PC-3 (cell line): ENCODE results near the gene NPBWR2. TPM values are rescaled to one million over a fixed set of nuclear protein-coding genes. Genes with fewer than 3 reads are reported as not detected.

Experiments
- ATAC-seq: fragments of 200-7000 bp; cut with Tn5 transposase; 2 replicates; pipeline ENCODE4 v1.9.1; 2020; ENCODE audit warnings: mild to moderate bottlenecking, moderate library complexity
- BruUV-seq: library from RNA; stranded (reverse); fragments of 400-500 nt; replicated peaks from 2 replicates; lab custom pipeline; 2021; lab: Mats Ljungman, UMichigan
- CTCF ChIA-PET: fragments of 300-600 bp; sonication (Branson Sonifier 250); formaldehyde crosslinking; loops from one replicate; lab custom pipeline; 2022; ENCODE audit warnings: antibody characterized with exemption; lab: Charles Lee
- POLR2A ChIA-PET: fragments of 300-600 bp; sonication (Branson Sonifier 250); formaldehyde crosslinking; loops from one replicate; lab custom pipeline; 2022; ENCODE audit warnings: antibody characterized with exemption; ENCODE audit not compliant: unreplicated experiment; lab: Charles Lee
- DNase-seq: peaks from one replicate; pipeline ENCODE4 v3.0.0-alpha.2; 2015
- H2AFZ ChIP-seq: fragments of 300-600 bp; sonication (generic); 2 replicates; pipeline ENCODE4 v1.6.0; 2016; ENCODE audit warnings: antibody characterized with exemption, low read length
- H3F3A ChIP-seq: fragments of 300-600 bp; sonication (generic); one replicate; pipeline ENCODE4 v1.6.0; 2017; ENCODE audit warnings: antibody characterized with exemption, low read length, control low read depth, mild to moderate bottlenecking; ENCODE audit not compliant: unreplicated experiment
- H3K27ac ChIP-seq: fragments of 300-600 bp; sonication (generic); 2 replicates; pipeline ENCODE4 v1.5.1; 2016; ENCODE audit warnings: mild to moderate bottlenecking, low read length
- H3K27me3 ChIP-seq: fragments of 300-600 bp; sonication (generic); 2 replicates; pipeline ENCODE4 v1.6.1; 2016; ENCODE audit warnings: low read length, mixed read lengths
- H3K36me3 ChIP-seq: fragments of 300-600 bp; sonication (generic); 2 replicates; pipeline ENCODE4 v1.6.1; 2016; ENCODE audit warnings: low read depth, mixed run types, low read length, mixed read lengths
- H3K4me1 ChIP-seq: fragments of 300-600 bp; sonication (generic); 2 replicates; pipeline ENCODE4 v1.5.1; 2016; ENCODE audit warnings: low read length; ENCODE audit not compliant: insufficient read depth
- H3K4me2 ChIP-seq: fragments of 300-600 bp; sonication (generic); 2 replicates; pipeline ENCODE4 v1.6.0; 2016; ENCODE audit warnings: low read length
- H3K4me3 ChIP-seq: fragments of 300-600 bp; sonication (generic); 2 replicates; pipeline ENCODE4 v1.5.1; 2016; ENCODE audit warnings: mild to moderate bottlenecking, low read length, mixed read lengths
- H3K79me2 ChIP-seq: fragments of 300-600 bp; sonication (generic); 2 replicates; pipeline ENCODE4 v1.6.1; 2017; ENCODE audit warnings: low read length, mixed read lengths
- H3K9ac ChIP-seq: fragments of 300-600 bp; sonication (generic); 2 replicates; pipeline ENCODE4 v1.6.0; 2016; ENCODE audit warnings: mild to moderate bottlenecking, low read length
- H3K9me2 ChIP-seq: fragments of 300-600 bp; sonication (generic); replicated peaks from 2 replicates; pipeline ENCODE4 v1.6.1; 2016; ENCODE audit warnings: mixed run types, low read length, mixed read lengths
- H3K9me3 ChIP-seq: fragments of 300-600 bp; sonication (generic); 2 replicates; pipeline ENCODE4 v1.6.1; 2016; ENCODE audit warnings: low read length, mixed read lengths
- H4K20me1 ChIP-seq: fragments of 300-600 bp; sonication (generic); 2 replicates; pipeline ENCODE4 v1.6.1; 2016; ENCODE audit warnings: low read length, mixed read lengths
- EZH2 ChIP-seq: fragments of 300-600 bp; sonication (generic); IDR thresholded peaks from one replicate; pipeline ENCODE4 v1.6.1; 2017; ENCODE audit warnings: antibody characterized with exemption, mild to moderate bottlenecking, low read length; ENCODE audit not compliant: unreplicated experiment
- EZH2phosphoT487 ChIP-seq: fragments of 300-600 bp; sonication (generic); IDR thresholded peaks from 2 replicates; pipeline ENCODE4 v1.6.1; 2018; ENCODE audit warnings: mild to moderate bottlenecking, antibody characterized with exemption, low read length, borderline replicate concordance
- intact Hi-C: fragments of 100-400 bp; cut with micrococcal nuclease; formaldehyde crosslinking; loops from 2 replicates; pipeline ENCODE4 v1.9.0; 2023
- total RNA-seq: library from RNA; depleted of rRNA; stranded (reverse); fragments of >200 nt; gene quantifications from 2 replicates; pipeline ENCODE4 v1.2.3, GENCODE V29; 2014
- TF ChIP-seq, protein P1 (sequence below): fragments of 300-600 bp; sonication (generic); conservative IDR thresholded peaks from 2 replicates; pipeline ENCODE4 v1.5.1; 2017; ENCODE audit warnings: antibody characterized with exemption, low read depth, mild to moderate bottlenecking, low read length

The NPBWR2 gene
- total RNA-seq, 1 experiment from 2014 or later: not detected

- Histone ChIP-seq H3K4me1 (peaks cover 13% of the 10 kb centered on the region), H3K4me2 (no peak overlapping the region), H4K20me1 (no peaks in the 10 kb centered on the region), H3F3A (no peaks in the 10 kb centered on the region), H3K27ac (no peak overlapping the region), H2AFZ (no peak overlapping the region), H3K36me3 (no peaks in the 10 kb centered on the region), H3K79me2 (peaks cover 19% of the 10 kb centered on the region), H3K9me3 (no peaks in the 10 kb centered on the region), H3K9me2 (no peaks in the 10 kb centered on the region), H3K4me3 (no peak overlapping the region), H3K9ac (no peak overlapping the region), H3K27me3 (no peaks in the 10 kb centered on the region)
- no peak for ATAC-seq
- ChIA-PET POLR2A (no interaction called here), CTCF (no interaction called here)
- no TSS peak for BruUV-seq
- DNase-seq: no peak
- TF ChIP-seq EZH2 (no peak), EZH2phosphoT487 (no peak)
- TF ChIP-seq, protein P1, sequence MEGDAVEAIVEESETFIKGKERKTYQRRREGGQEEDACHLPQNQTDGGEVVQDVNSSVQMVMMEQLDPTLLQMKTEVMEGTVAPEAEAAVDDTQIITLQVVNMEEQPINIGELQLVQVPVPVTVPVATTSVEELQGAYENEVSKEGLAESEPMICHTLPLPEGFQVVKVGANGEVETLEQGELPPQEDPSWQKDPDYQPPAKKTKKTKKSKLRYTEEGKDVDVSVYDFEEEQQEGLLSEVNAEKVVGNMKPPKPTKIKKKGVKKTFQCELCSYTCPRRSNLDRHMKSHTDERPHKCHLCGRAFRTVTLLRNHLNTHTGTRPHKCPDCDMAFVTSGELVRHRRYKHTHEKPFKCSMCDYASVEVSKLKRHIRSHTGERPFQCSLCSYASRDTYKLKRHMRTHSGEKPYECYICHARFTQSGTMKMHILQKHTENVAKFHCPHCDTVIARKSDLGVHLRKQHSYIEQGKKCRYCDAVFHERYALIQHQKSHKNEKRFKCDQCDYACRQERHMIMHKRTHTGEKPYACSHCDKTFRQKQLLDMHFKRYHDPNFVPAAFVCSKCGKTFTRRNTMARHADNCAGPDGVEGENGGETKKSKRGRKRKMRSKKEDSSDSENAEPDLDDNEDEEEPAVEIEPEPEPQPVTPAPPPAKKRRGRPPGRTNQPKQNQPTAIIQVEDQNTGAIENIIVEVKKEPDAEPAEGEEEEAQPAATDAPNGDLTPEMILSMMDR: no peak
- intact Hi-C loops: no loop called here
These were observed 31.0 kb downstream of the NPBWR2 start for GRCh38 chr20:64076061-64076997.

GRCh38 chr20:64075556-64075955 lies 31.8 kb downstream of the NPBWR2 start:
- peaks cover 19% of the 10 kb centered on the region for H3K79me2 ChIP-seq
- no peaks in the 10 kb centered on the region for H4K20me1 ChIP-seq
- no peak overlapping the region for H3K27ac ChIP-seq
- no peaks in the 10 kb centered on the region for H3K36me3 ChIP-seq
- ATAC-seq (no peak), DNase-seq (no peak)
- H3K4me2 ChIP-seq: no peak overlapping the region
- intact Hi-C loops: no loop called here
- H3K9me3 ChIP-seq: no peaks in the 10 kb centered on the region
- peaks cover 13% of the 10 kb centered on the region for H3K4me1 ChIP-seq
- no peaks in the 10 kb centered on the region for H3K9me2 ChIP-seq
- H3K27me3 ChIP-seq: no peaks in the 10 kb centered on the region
- no peaks in the 10 kb centered on the region for H3F3A ChIP-seq
- TF ChIP-seq EZH2phosphoT487 (no peak), EZH2 (no peak)
- TF ChIP-seq, protein P1: no peak
- H2AFZ ChIP-seq: no peak overlapping the region
- H3K9ac ChIP-seq: no peak overlapping the region
- ChIA-PET POLR2A (no interaction called here), CTCF (no interaction called here)
- no TSS peak for BruUV-seq
- no peak overlapping the region for H3K4me3 ChIP-seq

DNA sequence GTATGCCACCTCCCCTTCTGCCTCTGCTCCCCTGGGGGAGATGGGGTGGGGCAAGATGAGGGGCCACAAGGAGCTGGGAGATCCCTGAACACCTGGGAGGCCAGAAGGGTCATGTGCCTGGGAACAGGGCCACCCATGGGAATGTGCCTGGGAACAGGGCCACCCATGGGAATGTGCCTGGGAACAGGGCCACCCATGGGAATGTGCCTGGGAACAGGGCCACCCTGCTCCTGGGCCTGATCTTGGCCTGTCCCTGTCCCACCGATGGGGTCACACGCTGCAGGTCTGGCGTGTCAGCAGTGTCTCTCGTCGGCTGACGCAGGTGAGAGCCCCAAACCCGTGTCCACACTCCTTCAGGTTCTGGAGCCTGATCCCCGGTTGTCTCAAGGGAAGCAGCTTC lies 32.4 kb downstream of the NPBWR2 start:
- H4K20me1 ChIP-seq: no peaks in the 10 kb centered on the region
- ATAC-seq: no peak
- H3K36me3 ChIP-seq: no peaks in the 10 kb centered on the region
- peaks cover 19% of the 10 kb centered on the region for H3K79me2 ChIP-seq
- no TSS peak for BruUV-seq
- DNase-seq: no peak
- no peak overlapping the region for H3K4me2 ChIP-seq
- POLR2A ChIA-PET: no interaction called here
- no peak overlapping the region for H3K27ac ChIP-seq
- intact Hi-C loops: no loop called here
- TF ChIP-seq EZH2phosphoT487: no peak
- TF ChIP-seq, protein P1: no peak
- no peak overlapping the region for H2AFZ ChIP-seq
- no peaks in the 10 kb centered on the region for H3K9me2 ChIP-seq
- H3F3A ChIP-seq: no peaks in the 10 kb centered on the region
- CTCF ChIA-PET: no interaction called here
- no peak overlapping the region for H3K9ac ChIP-seq
- no peaks in the 10 kb centered on the region for H3K27me3 ChIP-seq
- no peaks in the 10 kb centered on the region for H3K9me3 ChIP-seq
- peaks cover 13% of the 10 kb centered on the region for H3K4me1 ChIP-seq
- no peak overlapping the region for H3K4me3 ChIP-seq
